NCI-H2081 (cell line): ENCODE results near the gene SLC51B.
"Not testable (repeated sequence)": the region's sequence is repeated elsewhere in the genome, so short reads cannot be mapped to it uniquely, and the experiment has no call there.

Experiments used
- DNase-seq, 2 experiments: peaks; one replicate each; lab custom pipeline; 2025; lab: John Stamatoyannopoulos, UW

Gene SLC51B

DNA sequence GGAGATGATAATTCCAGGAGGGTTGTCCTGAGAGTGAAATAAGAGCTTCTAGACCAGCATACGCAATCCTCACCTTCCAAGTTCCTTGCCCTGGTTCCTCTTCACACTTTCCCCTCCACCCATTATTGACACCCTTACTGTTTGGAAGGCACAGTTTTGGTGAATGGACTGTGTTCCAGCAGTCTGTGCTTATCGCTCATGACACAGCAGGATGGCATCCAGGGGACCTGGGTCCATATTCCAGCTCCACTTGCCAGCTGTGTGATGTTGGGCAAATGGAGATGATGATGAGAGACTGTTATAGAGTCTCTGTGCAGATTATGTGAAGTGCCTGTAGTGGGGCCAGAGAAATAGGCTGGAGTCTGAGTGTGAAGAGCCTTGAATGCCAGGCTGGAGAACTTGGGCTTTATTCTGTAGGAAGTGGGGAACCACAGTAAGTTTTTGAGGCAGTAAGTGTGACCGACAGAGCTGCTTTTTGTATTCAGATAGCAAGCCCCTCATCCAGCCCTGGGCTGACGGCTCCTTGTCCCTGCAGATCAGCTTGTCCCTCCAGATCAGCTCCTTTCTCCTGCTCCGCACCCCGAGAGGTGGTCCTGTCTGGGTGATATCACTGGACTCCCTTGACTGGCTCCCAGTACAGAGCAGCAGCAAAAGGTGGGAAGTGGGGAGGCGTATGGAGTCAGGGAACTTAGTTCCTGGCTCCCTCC lies 39.5 kb downstream of the SLC51B start:
- no peak for DNase-seq

GRCh38 chr15:65085207-65085753 lies 40.1 kb downstream of the SLC51B start:
- DNase-seq: no peak

DNA sequence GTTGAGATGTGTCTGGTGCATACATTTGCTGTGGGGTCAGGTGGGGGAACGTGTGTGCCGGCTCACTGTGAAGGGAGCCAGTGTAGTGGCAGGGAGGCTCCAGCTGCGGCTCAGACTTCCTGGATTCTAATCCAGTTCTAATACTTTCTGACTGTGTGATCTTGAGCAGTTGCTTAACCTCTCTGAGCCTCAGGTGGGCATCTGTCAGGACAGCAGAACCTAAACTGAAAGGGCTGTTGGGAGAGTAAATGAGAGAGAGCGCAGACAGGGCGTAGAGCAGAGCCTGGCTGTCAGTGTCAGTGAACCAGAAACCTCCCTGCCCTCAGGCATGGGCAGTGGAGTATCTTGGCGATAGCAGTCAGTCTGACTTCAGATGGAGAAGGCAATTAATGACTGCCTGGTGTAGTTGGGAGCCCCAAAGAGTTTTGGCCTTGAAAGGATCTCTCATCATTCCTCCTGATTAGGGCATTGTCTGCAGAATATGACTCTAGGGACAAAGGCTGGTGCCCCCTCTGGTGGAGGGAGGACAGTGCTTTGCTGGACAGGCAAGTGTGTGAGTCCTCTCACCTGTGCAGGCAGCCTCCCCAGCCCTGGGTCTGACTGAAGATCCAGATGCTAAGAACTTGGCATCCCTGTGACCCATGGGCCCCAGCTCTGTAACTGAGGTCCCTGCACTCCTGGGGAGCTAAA lies 40.9 kb downstream of the SLC51B start:
- no peak for DNase-seq

- no peak for DNase-seq
These were observed 41.5 kb downstream of the SLC51B start for GRCh38 chr15:65086680-65087111.

DNA sequence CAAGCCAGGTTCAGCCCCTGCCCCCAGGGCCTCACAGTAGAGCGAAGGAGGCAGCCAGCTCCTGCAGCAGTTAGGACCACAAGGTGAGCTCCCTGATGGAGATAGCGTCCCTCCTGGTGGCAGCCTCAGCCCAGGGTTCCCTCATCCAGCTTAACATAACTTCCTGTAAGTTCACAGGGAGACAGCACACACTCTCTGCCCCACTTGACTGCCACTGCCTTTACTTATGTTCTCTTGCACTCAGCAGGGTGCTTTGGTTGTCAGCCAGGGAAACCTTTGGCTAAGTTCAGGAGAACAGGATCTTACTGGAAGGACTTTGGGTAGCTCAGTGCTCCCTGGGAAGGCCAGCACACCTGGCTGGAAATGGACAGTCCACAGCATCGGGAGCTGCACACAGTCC lies 42.2 kb downstream of the SLC51B start:
- DNase-seq: no peak

DNA sequence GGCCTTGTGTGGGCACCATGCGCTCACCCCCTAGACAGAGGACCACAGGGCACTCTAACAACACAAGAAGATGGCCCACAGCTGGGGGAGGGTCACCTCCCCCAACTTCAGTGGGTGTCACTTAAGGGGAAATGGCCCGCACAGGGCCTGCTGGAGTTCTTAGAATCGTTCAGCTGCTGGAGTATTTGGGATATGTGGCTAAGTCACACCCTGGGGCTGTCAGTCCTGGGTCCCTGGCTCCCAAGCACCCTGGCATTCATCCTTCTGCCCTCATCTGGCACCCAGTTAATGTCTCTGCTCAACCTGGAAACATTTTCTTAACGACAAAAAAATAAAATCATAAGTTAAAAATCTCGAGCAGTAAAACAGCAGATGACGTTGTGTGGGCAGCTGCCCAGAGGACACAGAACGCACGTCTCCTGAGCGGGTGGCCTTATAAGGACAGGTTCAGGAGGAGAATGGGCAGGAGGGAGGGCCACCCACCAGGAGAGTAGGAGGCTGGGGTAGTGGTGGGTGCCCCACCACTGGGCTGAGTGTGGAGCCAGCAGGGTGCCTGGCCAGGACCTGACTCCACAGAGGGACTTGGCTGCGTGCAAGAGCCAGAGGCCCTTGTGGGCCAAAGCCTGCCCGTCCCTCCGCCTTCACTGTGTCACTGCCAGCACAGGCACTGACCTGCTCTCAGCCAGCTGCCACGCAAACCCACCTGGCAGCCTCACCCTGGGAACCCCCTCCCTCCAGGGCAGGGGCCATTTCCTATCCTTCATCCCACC lies 42.9 kb downstream of the SLC51B start:
- DNase-seq: no peak

GRCh38 chr15:65088643-65089021 lies 43.4 kb downstream of the SLC51B start:
- no peak for DNase-seq

DNA sequence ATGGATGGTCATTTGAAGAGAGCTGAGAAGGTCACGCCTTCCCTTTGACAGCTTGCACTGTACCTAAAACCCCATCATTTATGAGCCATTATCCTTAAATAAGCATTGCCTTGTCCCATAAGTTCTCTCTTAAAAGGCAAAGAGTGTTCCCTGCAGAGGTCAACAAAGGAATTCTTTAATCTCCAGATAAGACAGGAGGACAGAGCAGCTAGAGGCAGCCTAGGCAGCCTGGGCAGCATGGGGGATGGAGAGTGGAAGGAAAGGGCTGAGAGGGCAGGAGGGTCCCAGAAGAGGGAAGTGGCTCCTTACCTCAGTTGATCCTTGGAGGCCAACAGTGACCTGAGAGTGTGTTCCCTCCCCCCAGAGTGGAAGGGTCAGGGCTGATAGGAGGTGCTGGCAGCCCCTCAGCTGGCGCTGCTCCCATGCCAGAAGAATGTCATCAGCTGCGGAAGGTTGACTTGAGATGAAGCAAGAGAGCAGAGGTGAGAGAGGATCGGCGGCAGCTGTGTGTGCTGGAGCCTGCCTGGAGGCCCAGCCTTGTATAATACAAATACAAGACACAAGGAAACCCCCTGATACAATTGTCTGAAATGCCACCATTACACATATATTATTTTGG lies 44.1 kb downstream of the SLC51B start:
- no peak for DNase-seq

DNA sequence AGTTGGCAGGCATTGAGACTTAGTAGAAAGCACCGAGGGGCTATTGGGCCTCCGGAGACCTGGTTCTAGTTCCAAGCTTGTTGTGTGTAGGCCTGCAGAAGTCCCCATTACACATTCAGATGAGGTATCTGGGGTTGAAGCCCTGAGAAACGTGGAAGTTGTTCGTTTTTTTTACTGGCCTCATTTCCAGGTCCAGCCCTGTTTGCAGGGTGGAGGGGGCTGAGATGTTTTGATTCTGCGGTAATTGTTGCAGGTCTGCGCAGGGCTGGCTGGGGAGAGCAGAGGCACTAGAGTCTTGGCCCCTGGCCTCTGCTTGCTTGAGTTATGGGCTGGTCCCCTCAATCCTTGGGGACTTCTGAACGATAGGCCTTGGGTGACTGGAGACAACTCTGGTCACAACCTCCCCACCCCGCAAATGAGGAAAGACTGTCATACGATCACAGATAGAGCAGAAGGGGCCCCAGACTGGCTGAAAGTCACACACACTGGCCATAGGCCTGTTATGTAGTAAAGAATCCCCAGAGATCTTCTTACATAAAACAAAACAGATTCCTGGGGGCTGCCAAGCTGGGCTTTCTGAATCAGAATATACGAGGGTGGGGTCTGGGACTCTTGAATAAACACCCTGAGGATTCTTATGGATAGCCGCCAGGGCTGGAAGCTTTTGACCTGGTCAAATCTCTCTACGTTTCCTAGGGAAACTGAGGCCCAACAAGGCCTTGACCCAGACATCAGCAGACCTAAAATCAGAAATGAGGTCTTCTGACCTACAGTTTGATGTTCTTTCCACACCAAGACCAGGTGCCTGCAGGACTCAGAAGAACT lies 47.0 kb downstream of the SLC51B start:
- no peak for DNase-seq

DNA sequence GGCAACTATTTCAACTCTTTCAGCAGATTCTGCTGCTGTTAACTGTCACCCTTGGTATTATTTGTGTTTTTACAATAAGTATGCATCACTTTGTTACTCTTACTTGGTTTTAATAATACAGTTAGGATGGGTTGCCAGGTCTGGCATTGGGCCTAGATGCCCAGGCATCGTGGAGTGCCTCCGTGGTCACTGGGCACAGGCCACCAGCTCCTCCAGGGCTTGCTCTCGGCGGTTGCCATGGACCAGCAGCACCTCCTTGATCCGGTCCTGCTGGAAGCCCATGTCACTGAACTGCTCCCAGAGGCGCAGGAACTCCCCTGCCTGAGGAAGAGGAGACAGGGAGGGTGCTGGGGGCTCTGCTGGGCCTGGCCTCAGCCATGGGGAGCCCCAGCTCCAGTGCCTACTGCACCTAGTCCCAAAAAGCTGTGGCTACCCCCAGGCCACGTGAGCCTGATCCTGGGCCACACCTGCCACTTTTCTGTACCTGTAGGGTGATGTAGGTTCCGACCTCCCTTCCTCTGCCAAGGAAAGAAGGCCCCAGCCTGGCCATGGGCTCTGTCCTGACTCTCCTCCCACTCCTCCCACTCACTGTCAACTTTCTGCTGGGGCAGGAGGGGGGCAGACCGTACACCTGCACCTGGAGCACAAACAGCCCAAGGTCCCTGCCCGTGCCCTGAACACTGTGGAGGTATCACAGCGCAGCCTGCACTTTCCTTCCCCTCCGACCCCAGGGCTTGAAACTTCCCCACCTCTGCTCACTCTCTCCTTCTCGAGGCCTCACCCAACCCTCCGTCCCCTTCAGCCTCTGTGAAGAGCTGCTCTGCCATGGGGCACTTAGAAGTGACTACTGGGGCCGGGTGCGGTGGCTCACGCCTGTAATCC lies 48.0 kb downstream of the SLC51B start:
- no peak for DNase-seq

GRCh38 chr15:65093793-65094170 lies 48.6 kb downstream of the SLC51B start:
- not testable (repeated sequence) for DNase-seq

- DNase-seq: no peak
These were observed 49.3 kb downstream of the SLC51B start for GRCh38 chr15:65094294-65094995.

- no peak for DNase-seq
These were observed 50.0 kb downstream of the SLC51B start for GRCh38 chr15:65095011-65095746.

DNA sequence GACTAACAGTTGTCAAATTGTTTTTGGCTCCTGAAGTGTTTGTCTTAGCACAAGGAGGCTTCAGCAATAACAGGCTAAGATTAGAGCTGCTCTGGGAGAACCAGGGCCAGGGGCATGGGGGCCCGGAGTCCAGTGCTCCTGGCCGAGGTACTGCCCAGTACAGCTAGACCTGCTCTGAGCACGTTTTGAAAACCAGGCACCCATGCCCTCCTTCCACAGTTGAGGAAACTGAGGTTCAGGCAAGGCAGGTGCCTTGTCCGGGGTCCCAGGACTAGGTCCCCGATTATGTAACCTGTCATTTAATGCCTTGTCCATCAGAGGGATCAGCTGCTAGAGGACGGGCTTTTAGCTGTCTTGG lies 50.5 kb downstream of the SLC51B start:
- no peak for DNase-seq

DNA sequence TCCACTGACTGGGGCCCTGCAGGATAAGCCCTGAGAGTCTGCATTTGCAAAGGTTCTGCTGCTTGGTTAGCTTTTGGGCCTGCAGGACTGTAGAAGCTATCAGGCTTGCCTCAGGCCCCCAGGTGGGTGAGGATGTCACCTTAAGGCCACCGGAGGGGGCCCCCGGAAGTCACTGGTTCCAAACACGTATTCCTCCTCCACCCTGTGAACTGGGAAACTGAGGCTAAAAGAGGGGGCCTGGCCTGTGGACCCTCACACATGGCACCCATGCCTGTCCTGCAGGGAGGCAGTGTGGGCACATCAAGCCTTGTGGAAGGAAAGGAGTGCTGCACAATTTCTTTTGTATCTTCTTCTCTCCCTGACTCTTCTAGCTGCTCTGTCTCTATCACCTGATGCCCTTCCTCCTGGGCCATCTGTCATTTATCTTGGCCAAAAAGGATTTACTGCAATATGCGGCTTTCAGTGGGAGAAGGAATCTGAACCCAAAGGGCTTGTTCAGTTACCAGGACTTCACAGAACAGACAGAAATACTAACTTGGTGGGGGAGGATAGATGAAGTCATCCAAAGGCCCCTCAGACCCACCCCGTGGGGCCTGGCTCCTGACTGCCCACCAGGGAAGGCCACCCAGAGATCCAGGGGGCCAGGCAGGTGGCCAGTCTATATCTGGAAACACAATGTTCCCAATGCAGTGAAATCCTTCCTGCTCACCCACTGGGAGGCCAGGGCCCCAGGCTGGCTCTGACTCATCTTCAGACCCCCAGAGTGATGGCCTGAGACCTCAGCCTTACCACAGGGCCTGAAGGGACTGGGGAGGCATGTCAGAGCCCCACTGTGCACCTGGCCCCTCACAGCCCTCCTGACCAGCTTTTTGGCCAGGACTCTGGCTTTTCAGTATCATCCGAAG lies 51.5 kb downstream of the SLC51B start:
- no peak for DNase-seq

- DNase-seq: no peak
These were observed 52.6 kb downstream of the SLC51B start for GRCh38 chr15:65097651-65098263.

GRCh38 chr15:65099336-65099735 lies 54.1 kb downstream of the SLC51B start:
- DNase-seq: no peak

- DNase-seq: not testable (repeated sequence)
These were observed 54.6 kb downstream of the SLC51B start for GRCh38 chr15:65099801-65100200.
